Astrocyte of the spinal cord (primary cell): Measurements from ENCODE around the gene TRIM3.

Experiments
- DNase-seq: peaks from one replicate; pipeline ENCODE4 v3.0.0; 2011; ENCODE audit warnings: low read depth, low spot score
- H3K4me3 ChIP-seq: 2 replicates; pipeline ENCODE4 v1.5.1; 2011; ENCODE audit warnings: low read depth, mild to moderate bottlenecking, low read length, moderate library complexity
- in situ Hi-C: cut with HindIII; loops from 2 replicates; pipeline ENCODE4 v1.10.0; 2017; ENCODE audit warnings: low sequenced_read_pairs
- TF ChIP-seq, protein P1 (sequence below): IDR thresholded peaks from 2 replicates; pipeline ENCODE4 v1.5.1; 2012; ENCODE audit warnings: low read depth, mild to moderate bottlenecking, low read length, inconsistent platforms

The TRIM3 gene

DNA sequence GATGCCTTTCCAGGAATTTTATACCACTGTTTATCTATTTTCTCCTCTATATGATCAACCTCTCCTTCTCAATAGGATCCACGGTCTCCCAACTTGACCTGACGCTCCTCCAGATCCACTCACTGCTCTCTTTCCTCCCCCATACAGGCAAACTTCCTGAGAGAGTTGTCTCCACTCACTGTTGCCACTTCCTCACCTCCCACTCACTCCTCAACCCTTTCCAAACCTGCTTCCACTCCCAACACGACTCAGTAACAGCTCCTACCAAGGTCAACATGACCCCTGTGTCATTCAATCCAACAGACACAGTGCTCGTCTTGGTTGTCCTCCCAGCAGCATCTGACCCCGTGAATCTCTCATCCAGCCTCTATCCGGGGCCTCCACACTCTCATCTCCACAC, 57.9 kb downstream of the TRIM3 start:
- DNase-seq, result no peak
- H3K4me3 ChIP-seq, result no peak overlapping the region
- in situ Hi-C loops, result no loop called here
- TF ChIP-seq, protein P1, sequence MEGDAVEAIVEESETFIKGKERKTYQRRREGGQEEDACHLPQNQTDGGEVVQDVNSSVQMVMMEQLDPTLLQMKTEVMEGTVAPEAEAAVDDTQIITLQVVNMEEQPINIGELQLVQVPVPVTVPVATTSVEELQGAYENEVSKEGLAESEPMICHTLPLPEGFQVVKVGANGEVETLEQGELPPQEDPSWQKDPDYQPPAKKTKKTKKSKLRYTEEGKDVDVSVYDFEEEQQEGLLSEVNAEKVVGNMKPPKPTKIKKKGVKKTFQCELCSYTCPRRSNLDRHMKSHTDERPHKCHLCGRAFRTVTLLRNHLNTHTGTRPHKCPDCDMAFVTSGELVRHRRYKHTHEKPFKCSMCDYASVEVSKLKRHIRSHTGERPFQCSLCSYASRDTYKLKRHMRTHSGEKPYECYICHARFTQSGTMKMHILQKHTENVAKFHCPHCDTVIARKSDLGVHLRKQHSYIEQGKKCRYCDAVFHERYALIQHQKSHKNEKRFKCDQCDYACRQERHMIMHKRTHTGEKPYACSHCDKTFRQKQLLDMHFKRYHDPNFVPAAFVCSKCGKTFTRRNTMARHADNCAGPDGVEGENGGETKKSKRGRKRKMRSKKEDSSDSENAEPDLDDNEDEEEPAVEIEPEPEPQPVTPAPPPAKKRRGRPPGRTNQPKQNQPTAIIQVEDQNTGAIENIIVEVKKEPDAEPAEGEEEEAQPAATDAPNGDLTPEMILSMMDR, result no peak

DNA sequence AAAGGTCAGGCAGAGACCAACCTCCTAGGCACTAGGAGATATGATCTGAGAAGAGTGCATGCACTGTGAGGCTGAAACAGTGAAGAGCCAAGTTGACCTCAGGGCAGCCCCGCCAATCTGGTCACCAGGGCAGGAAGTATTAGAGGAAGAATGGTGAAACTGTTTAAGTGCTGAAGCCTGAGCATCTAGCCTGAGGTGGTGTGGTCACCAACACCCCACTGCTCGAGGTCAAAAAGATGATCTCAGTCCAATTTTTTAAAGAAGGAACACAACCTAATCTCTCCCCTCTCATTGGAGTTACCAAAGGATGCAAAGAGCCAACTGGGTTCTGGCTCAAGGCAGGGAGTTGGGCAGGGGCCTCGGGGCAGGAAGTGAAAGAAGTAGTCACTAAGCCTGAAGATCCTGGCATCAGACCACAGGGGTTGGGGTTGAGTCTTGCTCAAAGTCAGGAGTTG, 58.8 kb downstream of the TRIM3 start:
- no peak for DNase-seq
- in situ Hi-C loops, result no loop called here
- no peak overlapping the region for H3K4me3 ChIP-seq
- TF ChIP-seq, protein P1, result no peak

DNA sequence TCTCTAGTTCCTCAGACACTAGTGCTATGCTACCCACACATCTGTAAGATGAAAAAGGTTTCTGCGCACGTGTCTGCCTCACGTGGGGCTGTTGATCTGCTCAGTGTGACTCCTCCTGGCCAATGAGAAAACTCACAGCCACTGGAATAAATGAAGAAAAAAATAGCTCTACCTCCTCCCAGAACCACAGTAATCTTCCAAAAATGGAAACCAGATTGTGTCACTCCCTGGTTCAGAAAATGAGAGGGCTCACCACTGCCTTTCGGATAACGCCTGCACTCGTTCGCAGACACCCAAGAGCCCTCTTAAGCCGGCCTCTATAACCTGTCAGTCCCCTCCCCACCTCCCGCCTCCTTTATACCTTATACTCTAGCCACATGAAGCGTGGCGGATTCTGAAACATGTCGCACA, 59.9 kb downstream of the TRIM3 start:
- DNase-seq, result no peak
- in situ Hi-C loops, result no loop called here
- H3K4me3 ChIP-seq, result no peak overlapping the region
- TF ChIP-seq, protein P1, result no peak

DNA sequence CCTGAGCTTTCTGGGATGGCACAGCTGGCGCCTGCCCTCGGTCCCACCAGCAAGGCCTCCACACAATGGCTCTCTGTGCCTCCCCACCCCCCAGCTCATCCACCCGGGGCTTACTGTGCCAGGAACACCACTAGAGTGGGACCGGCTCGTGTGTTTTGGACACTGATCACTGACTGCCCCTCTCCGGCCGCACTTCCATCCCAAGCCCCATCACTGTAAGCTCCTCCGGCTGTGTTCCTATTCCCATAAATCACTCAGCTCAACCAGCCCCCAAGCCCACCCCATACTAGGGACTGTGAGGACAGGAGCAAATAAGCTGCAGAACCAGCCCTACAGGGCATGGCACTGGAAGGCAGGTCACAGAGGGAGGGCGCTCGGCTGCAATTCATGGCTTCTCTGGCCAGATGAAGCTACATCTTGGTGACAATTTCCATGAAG, 62.1 kb downstream of the TRIM3 start:
- TF ChIP-seq, protein P1, result no peak
- in situ Hi-C loops, result no loop called here
- no peak overlapping the region for H3K4me3 ChIP-seq
- no peak for DNase-seq

DNA sequence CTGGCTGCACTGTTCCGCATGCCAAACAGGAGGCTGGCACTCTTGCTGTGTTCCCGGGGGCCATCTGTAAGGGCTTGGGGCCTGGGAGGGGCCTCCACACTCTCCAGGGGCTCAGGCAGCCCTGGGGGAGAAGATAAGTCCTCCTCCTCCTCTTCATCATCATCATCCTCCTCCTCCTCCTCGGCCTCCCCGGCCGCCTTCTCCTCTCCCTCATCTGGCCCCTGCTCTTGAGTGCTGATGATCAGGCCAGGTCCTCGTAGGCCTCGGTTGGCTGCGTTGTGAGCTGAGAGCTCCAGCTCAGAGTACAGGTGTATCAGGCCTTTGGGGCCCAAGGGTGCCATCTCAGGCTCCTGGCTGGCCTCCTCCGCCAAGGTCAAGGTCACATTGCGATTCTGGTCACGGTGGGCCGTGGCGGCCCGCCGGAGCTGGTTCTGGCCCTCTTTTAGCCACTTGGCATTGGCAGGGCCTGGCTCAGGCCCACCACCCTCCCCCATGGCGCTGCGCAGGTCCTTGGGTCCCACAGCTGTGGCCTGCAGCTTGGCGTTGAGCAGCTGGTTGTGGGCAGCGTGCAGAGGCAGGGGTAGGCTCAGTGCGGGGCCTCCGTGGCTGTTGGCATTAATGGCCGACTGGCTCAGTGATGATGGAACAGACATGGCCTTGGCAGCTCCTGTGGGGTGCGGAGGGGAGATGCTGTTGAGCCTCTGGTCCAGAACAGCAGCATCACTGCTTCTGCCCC, 62.9 kb downstream of the TRIM3 start:
- no peak overlapping the region for H3K4me3 ChIP-seq
- no peak for DNase-seq
- in situ Hi-C loops, result no loop called here
- TF ChIP-seq, protein P1, result no peak

DNA sequence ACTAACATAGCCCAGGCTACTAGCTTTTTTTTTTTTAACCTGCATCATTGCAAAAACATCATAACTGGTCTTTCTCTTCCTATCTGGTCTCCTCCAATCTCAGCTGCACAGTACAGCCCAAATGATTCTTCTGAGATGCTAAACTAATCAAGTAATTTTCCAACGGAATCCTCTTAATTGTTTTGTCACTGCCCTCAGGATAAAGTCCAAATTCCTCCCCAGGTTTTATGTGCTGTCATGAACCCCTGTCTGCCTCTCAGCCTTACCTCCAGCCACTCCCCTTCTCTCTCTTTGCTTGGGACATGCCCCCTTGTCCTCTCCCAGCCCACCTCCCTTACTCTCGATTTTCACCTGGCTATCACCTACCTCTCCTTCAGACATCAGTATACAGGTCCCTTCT, 67.4 kb downstream of the TRIM3 start:
- H3K4me3 ChIP-seq, result no peak overlapping the region
- in situ Hi-C loops, result no loop called here
- TF ChIP-seq, protein P1, result no peak
- DNase-seq, result no peak

DNA sequence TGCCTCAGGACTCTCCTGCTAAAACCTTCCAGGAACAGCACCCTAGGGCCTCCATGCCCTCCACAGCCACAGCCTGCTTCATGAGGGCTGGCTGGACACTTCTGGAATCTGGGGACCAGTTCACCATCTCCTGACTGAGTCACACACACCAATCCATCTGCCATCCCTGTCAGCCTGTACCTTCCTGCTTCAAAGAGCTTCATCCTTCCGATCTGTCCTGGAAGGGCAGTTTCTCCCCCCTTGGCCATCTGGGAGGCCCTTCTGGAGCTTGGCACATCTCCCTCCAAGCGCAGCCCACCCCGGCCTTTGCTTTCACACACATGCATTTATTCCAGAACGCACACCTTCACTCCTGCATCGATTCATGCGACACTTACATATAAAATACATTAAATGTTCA, 67.9 kb downstream of the TRIM3 start:
- TF ChIP-seq, protein P1, result no peak
- no peak overlapping the region for H3K4me3 ChIP-seq
- in situ Hi-C loops, result no loop called here
- DNase-seq, result no peak
